WTC11 (cell line): ENCODE results near the gene FAF1. TPM values are rescaled to one million over a fixed set of nuclear protein-coding genes. Genes with fewer than 3 reads are reported as not detected.

ENCODE experiments used
- ATAC-seq: fragments of 200-7000 bp; cut with Tn5 transposase; 2 replicates; pipeline ENCODE4 v1.10.0; 2021; ENCODE audit warnings: mild to moderate bottlenecking, moderate library complexity
- CTCF ChIA-PET: fragments of 300-600 bp; sonication (Branson Sonifier 250); formaldehyde crosslinking; loops from one replicate; lab custom pipeline; 2021; ENCODE audit warnings: antibody characterized with exemption; lab: Charles Lee
- POLR2A ChIA-PET: fragments of 350-600 bp; sonication (Branson Sonifier 250); formaldehyde crosslinking; loops from one replicate; lab custom pipeline; 2021; ENCODE audit warnings: antibody characterized with exemption; lab: Charles Lee
- DNase-seq: peaks from one replicate; pipeline ENCODE4 v3.0.0; 2021; ENCODE audit warnings: low spot score
- H3K27ac Mint-ChIP-seq: 2 replicates; pipeline ENCODE4 v1.8.0; 2021; ENCODE audit warnings: mixed read lengths
- H3K27me3 Mint-ChIP-seq: 2 replicates; pipeline ENCODE4 v1.8.0; 2021; ENCODE audit warnings: low read depth, mild to moderate bottlenecking, moderate library complexity, mixed read lengths
- H3K36me3 Mint-ChIP-seq: 2 replicates; pipeline ENCODE4 v1.8.0; 2021; ENCODE audit warnings: mixed read lengths
- H3K4me1 Mint-ChIP-seq: 2 replicates; pipeline ENCODE4 v1.8.0; 2022; ENCODE audit warnings: mixed read lengths
- H3K4me3 Mint-ChIP-seq: 2 replicates; pipeline ENCODE4 v1.8.0; 2021; ENCODE audit warnings: mild to moderate bottlenecking, moderate library complexity, mixed read lengths
- H3K9me3 Mint-ChIP-seq: 2 replicates; pipeline ENCODE4 v1.8.0; 2021; ENCODE audit warnings: mixed read lengths
- AR ChIP-seq: fragments of 250-450 bp; sonication (Bioruptor Pico); IDR thresholded peaks from 2 replicates; pipeline ENCODE4 v1.9.0; 2021; ENCODE audit warnings: mild to moderate bottlenecking
- CBFB ChIP-seq: sonication (generic); formaldehyde crosslinking; IDR thresholded peaks from 2 replicates; pipeline ENCODE4 v1.8.1; 2022; ENCODE audit warnings: mild to moderate bottlenecking, low read depth, missing genetic modification reagents
- E2F1 ChIP-seq: sonication (generic); formaldehyde crosslinking; IDR thresholded peaks from 2 replicates; pipeline ENCODE4 v1.8.0; 2022; ENCODE audit warnings: mild to moderate bottlenecking, missing genetic modification reagents
- ELF4 ChIP-seq: sonication (generic); formaldehyde crosslinking; IDR thresholded peaks from 2 replicates; pipeline ENCODE4 v1.8.1; 2022; ENCODE audit warnings: low read depth, mild to moderate bottlenecking, moderate library complexity, missing genetic modification reagents
- ESRRA ChIP-seq: sonication (generic); formaldehyde crosslinking; IDR thresholded peaks from 2 replicates; pipeline ENCODE4 v1.8.1; 2022; ENCODE audit warnings: mild to moderate bottlenecking, missing genetic modification reagents, borderline replicate concordance
- GABPB1 ChIP-seq: sonication (generic); formaldehyde crosslinking; IDR thresholded peaks from 2 replicates; pipeline ENCODE4 v1.8.1; 2023; ENCODE audit warnings: mild to moderate bottlenecking, missing genetic modification reagents
- JAZF1 ChIP-seq: fragments of 250-450 bp; sonication (Bioruptor Pico); IDR thresholded peaks from 2 replicates; pipeline ENCODE4 v1.9.0; 2021; ENCODE audit warnings: moderate library complexity, mild to moderate bottlenecking, inconsistent platforms
- MXD4 ChIP-seq: fragments of 250-450 bp; sonication (Bioruptor Pico); IDR thresholded peaks from 2 replicates; pipeline ENCODE4 v1.8.0; 2021; ENCODE audit warnings: mild to moderate bottlenecking, moderate library complexity, borderline replicate concordance
- PRDM15 ChIP-seq: sonication (generic); formaldehyde crosslinking; IDR thresholded peaks from 2 replicates; pipeline ENCODE4 v1.8.0; 2022; ENCODE audit warnings: missing genetic modification reagents
- PREB ChIP-seq: sonication (generic); formaldehyde crosslinking; IDR thresholded peaks from 2 replicates; pipeline ENCODE4 v1.8.1; 2022; ENCODE audit warnings: mild to moderate bottlenecking, missing genetic modification reagents, moderate library complexity, borderline replicate concordance
- SOX15 ChIP-seq: fragments of 250-450 bp; sonication (Bioruptor Pico); IDR thresholded peaks from 2 replicates; pipeline ENCODE4 v1.9.0; 2021; ENCODE audit warnings: mild to moderate bottlenecking
- STAT6 ChIP-seq: sonication (generic); formaldehyde crosslinking; conservative IDR thresholded peaks from 2 replicates; pipeline ENCODE4 v1.8.1; 2023; ENCODE audit warnings: mild to moderate bottlenecking, low read depth, missing genetic modification reagents, moderate library complexity
- TEAD1 ChIP-seq: sonication (generic); formaldehyde crosslinking; IDR thresholded peaks from 2 replicates; pipeline ENCODE4 v1.8.0; 2022; ENCODE audit warnings: mild to moderate bottlenecking, missing genetic modification reagents
- ZNF121 ChIP-seq: sonication (generic); formaldehyde crosslinking; IDR thresholded peaks from 2 replicates; pipeline ENCODE4 v1.8.0; 2023; ENCODE audit warnings: missing genetic modification reagents
- ZNF263 ChIP-seq: sonication (generic); formaldehyde crosslinking; IDR thresholded peaks from 2 replicates; pipeline ENCODE4 v1.8.1; 2022; ENCODE audit warnings: low read depth, mild to moderate bottlenecking, moderate library complexity, missing genetic modification reagents
- ZNF317 ChIP-seq: sonication (generic); formaldehyde crosslinking; IDR thresholded peaks from 2 replicates; pipeline ENCODE4 v1.8.1; 2023; ENCODE audit warnings: low read depth, mild to moderate bottlenecking, moderate library complexity, missing genetic modification reagents, borderline replicate concordance
- ZNF671 ChIP-seq: fragments of 250-450 bp; sonication (Bioruptor Pico); IDR thresholded peaks from 2 replicates; pipeline ENCODE4 v1.8.0; 2021; ENCODE audit warnings: mild to moderate bottlenecking
- total RNA-seq: library from RNA; stranded (reverse); gene quantifications from 3 replicates; pipeline ENCODE4 v1.2.3, GENCODE V29; 2021

FAF1 gene
- total RNA-seq, 1 experiment from 2014 or later, result 53.5 TPM

- no peak for TF ChIP-seq AR
- TF ChIP-seq ZNF121 (CRISPR knock-in tag), result no peak
- no peak for TF ChIP-seq MXD4
- TF ChIP-seq E2F1 (CRISPR knock-in tag), result no peak
Observed at GRCh38 chr1:50633465-50633864, 326.6 kb downstream of the FAF1 start (continued).

- H3K4me1 Mint-ChIP-seq, result peaks cover 6% of the 10 kb centered on the region
- H3K9me3 Mint-ChIP-seq, result no peaks in the 10 kb centered on the region
- TF ChIP-seq JAZF1 (no peak), TEAD1 (CRISPR knock-in tag) (no peak), CBFB (CRISPR knock-in tag) (no peak), SOX15 (CRISPR knock-in tag) (no peak), ZNF317 (CRISPR knock-in tag) (no peak), GABPB1 (CRISPR knock-in tag) (no peak)
- CTCF ChIA-PET, result interaction anchor here (0.6 kb wide), 1 partner anchor 107 kb away, joined by 3 read pairs; no protein-coding TSS in a partner anchor
- H3K4me3 Mint-ChIP-seq, result no peak overlapping the region
- H3K27me3 Mint-ChIP-seq, result no peaks in the 10 kb centered on the region
- no peak overlapping the region for H3K27ac Mint-ChIP-seq
- POLR2A ChIA-PET, result no interaction called here
- DNase-seq, result no peak
- ATAC-seq, result no peak
- H3K36me3 Mint-ChIP-seq, result no peaks in the 10 kb centered on the region
Observed at GRCh38 chr1:50631161-50631560, 328.9 kb downstream of the FAF1 start.

- DNase-seq (no peak), ATAC-seq (no peak)
- no peaks in the 10 kb centered on the region for H3K9me3 Mint-ChIP-seq
- H3K36me3 Mint-ChIP-seq, result no peaks in the 10 kb centered on the region
- H3K4me1 Mint-ChIP-seq, result peaks cover 9% of the 10 kb centered on the region
- H3K4me3 Mint-ChIP-seq, result no peak overlapping the region
- CTCF ChIA-PET, result interaction anchor here (0.7 to 3.2 kb wide), 4 partner anchors 11 to 82 kb away, joined by 3 to 52 read pairs (median 4); no protein-coding TSS in a partner anchor
- TF ChIP-seq STAT6 (CRISPR knock-in tag) (no peak), ESRRA (CRISPR knock-in tag) (no peak)
- POLR2A ChIA-PET, result no interaction called here
- peak overlapping the region; percentile 80; the same call in 1 of the 2 replicates for H3K27ac Mint-ChIP-seq
- H3K27me3 Mint-ChIP-seq, result no peaks in the 10 kb centered on the region
Observed at GRCh38 chr1:50622259-50622658, 337.8 kb downstream of the FAF1 start.

- Mint-ChIP-seq H3K4me3 (no peak overlapping the region), H3K4me1 (peaks cover 9% of the 10 kb centered on the region), H3K27ac (peak overlapping the region; percentile 88), H3K27me3 (no peaks in the 10 kb centered on the region), H3K9me3 (no peaks in the 10 kb centered on the region), H3K36me3 (no peaks in the 10 kb centered on the region)
- ATAC-seq (peak; percentile 90), DNase-seq (peak; percentile 32)
- ChIA-PET POLR2A (no interaction called here), CTCF (interaction anchor here (0.5 to 3.2 kb wide), 24 partner anchors 10 to 739 kb away, joined by 3 to 52 read pairs (median 4); no protein-coding TSS in a partner anchor)
- TF ChIP-seq ZNF263, result no peak
- no peak for TF ChIP-seq SOX15 (CRISPR knock-in tag)
- TF ChIP-seq TEAD1 (CRISPR knock-in tag), result peak; percentile 44; the same call in 1 of the 2 replicates
- TF ChIP-seq ELF4, result no peak
- TF ChIP-seq ZNF671 (CRISPR knock-in tag), result no peak
- TF ChIP-seq PREB (CRISPR knock-in tag), result no peak
- no peak for TF ChIP-seq PRDM15 (CRISPR knock-in tag)
Observed at GRCh38 chr1:50620680-50621329, 339.3 kb downstream of the FAF1 start.
